HG02588 (cell line): ENCODE results near the gene SLC9A9.
"Not testable (repeated sequence)": the region's sequence is repeated elsewhere in the genome, so short reads cannot be mapped to it uniquely, and the experiment has no call there.

ENCODE experiments used
- ATAC-seq: cut with Tn5 transposase; IDR thresholded peaks from one replicate; pipeline ENCODE4 v1.9.1; 2021; ENCODE audit warnings: mild to moderate bottlenecking, moderate library complexity; ENCODE audit not compliant: unreplicated experiment

Gene SLC9A9

GRCh38 chr3:143478115-143478693, 370.1 kb downstream of the SLC9A9 start:
- ATAC-seq: no peak

GRCh38 chr3:143476965-143477640, 371.2 kb downstream of the SLC9A9 start:
- ATAC-seq: no peak

GRCh38 chr3:143475981-143476380, 372.3 kb downstream of the SLC9A9 start:
- ATAC-seq: no peak

GRCh38 chr3:143472731-143473523, 375.3 kb downstream of the SLC9A9 start:
- no peak for ATAC-seq

- ATAC-seq: no peak
Observed at GRCh38 chr3:143471705-143472104, 376.6 kb downstream of the SLC9A9 start.

- no peak for ATAC-seq
Observed at GRCh38 chr3:143469159-143469558, 379.1 kb downstream of the SLC9A9 start.

GRCh38 chr3:143465666-143466065, 382.6 kb downstream of the SLC9A9 start:
- ATAC-seq: no peak

GRCh38 chr3:143464850-143465249, 383.4 kb downstream of the SLC9A9 start:
- no peak for ATAC-seq

GRCh38 chr3:143455480-143455879, 392.8 kb downstream of the SLC9A9 start:
- no peak for ATAC-seq

- ATAC-seq: no peak
Observed at GRCh38 chr3:143450632-143451031, 397.6 kb downstream of the SLC9A9 start.

GRCh38 chr3:143447491-143447890, 400.8 kb downstream of the SLC9A9 start:
- no peak for ATAC-seq

- peak; percentile 86 for ATAC-seq
Observed at GRCh38 chr3:143445118-143445517, 403.1 kb downstream of the SLC9A9 start.

GRCh38 chr3:143443851-143444331, 404.4 kb downstream of the SLC9A9 start:
- ATAC-seq: no peak

- ATAC-seq: no peak
Observed at GRCh38 chr3:143442814-143443447, 405.3 kb downstream of the SLC9A9 start.

GRCh38 chr3:143441516-143442171, 406.6 kb downstream of the SLC9A9 start:
- ATAC-seq: no peak

- ATAC-seq: no peak
Observed at GRCh38 chr3:143439817-143440216, 408.5 kb downstream of the SLC9A9 start.

- ATAC-seq: no peak
Observed at GRCh38 chr3:143437405-143437804, 410.9 kb downstream of the SLC9A9 start.

- no peak for ATAC-seq
Observed at GRCh38 chr3:143436231-143436930, 411.9 kb downstream of the SLC9A9 start.

- no peak for ATAC-seq
Observed at GRCh38 chr3:143433787-143434378, 414.4 kb downstream of the SLC9A9 start.

GRCh38 chr3:143431298-143431697, 417.0 kb downstream of the SLC9A9 start:
- not testable (repeated sequence) for ATAC-seq
